Caco-2 (cell line): ENCODE data around the gene MRPS15. TPM values are rescaled to one million over a fixed set of nuclear protein-coding genes. Genes with fewer than 3 reads are reported as not detected.

Experiments used
- BruUV-seq: library from RNA; stranded (reverse); fragments of 400-500 nt; replicated peaks from 2 replicates; lab custom pipeline; 2021; lab: Mats Ljungman, UMichigan
- CTCF ChIA-PET: fragments of 300-600 bp; sonication (Branson Sonifier 250); formaldehyde crosslinking; loops from one replicate; lab custom pipeline; 2022; ENCODE audit warnings: antibody characterized with exemption; lab: Charles Lee
- POLR2A ChIA-PET: fragments of 300-600 bp; sonication (Branson Sonifier 250); formaldehyde crosslinking; loops from one replicate; lab custom pipeline; 2022; ENCODE audit warnings: antibody characterized with exemption; lab: Charles Lee
- DNase-seq, 2 experiments: peaks; one replicate each; pipeline versions ENCODE4 v3.0.0 to v3.0.0-alpha.2; 2020 to 2022
- H3K27me3 ChIP-seq: replicated peaks from 2 replicates; pipeline ENCODE4 v1.6.0; 2011; ENCODE audit warnings: low read length; ENCODE audit not compliant: control insufficient read depth, insufficient read depth
- H3K36me3 ChIP-seq: 2 replicates; pipeline ENCODE4 v1.5.1; 2011; ENCODE audit warnings: low read length; ENCODE audit not compliant: control insufficient read depth, insufficient read depth
- H3K4me1 ChIP-seq: fragments of 250-450 bp; sonication (Bioruptor Pico); 2 replicates; pipeline ENCODE4 v1.5.1; 2020; ENCODE audit warnings: mild to moderate bottlenecking
- H3K4me3 ChIP-seq: 2 replicates; pipeline ENCODE4 v1.5.1; 2011; ENCODE audit warnings: low read depth, mild to moderate bottlenecking, control low read depth, low read length
- H3K9me3 ChIP-seq: fragments of 250-450 bp; sonication (Bioruptor Pico); 2 replicates; pipeline ENCODE4 v1.5.1; 2020; ENCODE audit warnings: mild to moderate bottlenecking, moderate library complexity
- H3K27ac Mint-ChIP-seq: one replicate; pipeline ENCODE4 v1.8.0; 2022; ENCODE audit warnings: mixed read lengths; ENCODE audit not compliant: unreplicated experiment
- H3K27me3 Mint-ChIP-seq: one replicate; pipeline ENCODE4 v1.8.0; 2022; ENCODE audit warnings: mixed read lengths; ENCODE audit not compliant: insufficient read depth, unreplicated experiment
- H3K36me3 Mint-ChIP-seq: one replicate; pipeline ENCODE4 v1.8.0; 2022; ENCODE audit warnings: mild to moderate bottlenecking, mixed read lengths; ENCODE audit not compliant: insufficient read depth, unreplicated experiment
- H3K4me1 Mint-ChIP-seq: one replicate; pipeline ENCODE4 v1.8.0; 2022; ENCODE audit warnings: low read depth, mixed read lengths; ENCODE audit not compliant: unreplicated experiment
- H3K4me3 Mint-ChIP-seq: one replicate; pipeline ENCODE4 v1.8.0; 2022; ENCODE audit warnings: mild to moderate bottlenecking, moderate library complexity, mixed read lengths; ENCODE audit not compliant: unreplicated experiment
- H3K9me3 Mint-ChIP-seq: one replicate; pipeline ENCODE4 v1.8.0; 2022; ENCODE audit warnings: mixed read lengths; ENCODE audit not compliant: unreplicated experiment
- CTCF ChIP-seq, 2 experiments: fragments of 200-600 bp in 1 of 2; IDR thresholded peaks; 1 replicate in 1 of 2; 2 replicates in 1 of 2; pipeline versions ENCODE4 v1.5.1 to v1.8.0; 2011 to 2022; ENCODE audit warnings: antibody characterized with exemption in 1 of 2, control low read depth in 1 of 2, inconsistent platforms in 1 of 2, low read depth in 1 of 2, low read length in 1 of 2, mild to moderate bottlenecking in 1 of 2, moderate library complexity in 1 of 2; ENCODE audit not compliant: insufficient read depth in 1 of 2, severe bottlenecking in 1 of 2, unreplicated experiment in 1 of 2
- intact Hi-C: fragments of 100-400 bp; cut with micrococcal nuclease; formaldehyde crosslinking; loops from one replicate; pipeline ENCODE4 v1.10.0; 2022; ENCODE audit not compliant: unreplicated experiment
- total RNA-seq: library from RNA; stranded (reverse); gene quantifications from 2 replicates; pipeline ENCODE4 v1.2.3, GENCODE V29; 2022

MRPS15 gene
- total RNA-seq, 1 experiment from 2014 or later: 70.2 TPM

GRCh38 chr1:36450270-36450918, 13.8 kb downstream of the MRPS15 start, which contains the start of gene OSCP1:
Gene OSCP1, minus strand, starts transcription at chr1:36450451. Its CDS starts 82 bp downstream, at chr1:36450369.
- peak; percentile 91 for DNase-seq
- Histone ChIP-seq H3K36me3 (no peaks in the 10 kb centered on the region), H3K9me3 (no peaks in the 10 kb centered on the region), H3K27me3 (no peaks in the 10 kb centered on the region), H3K4me3 (peak within 1 kb of the TSS; percentile 54), H3K4me1 (no peaks in the 10 kb centered on the region)
- no peak for TF ChIP-seq CTCF (IDR thresholded peaks at IDR 0.05; ENCODE audit: insufficient read depth in 1 of 2, low read depth in 1 of 2, low read length in 1 of 2, severe bottlenecking in 1 of 2, unreplicated experiment in 1 of 2)
- Mint-ChIP-seq H3K9me3 (no peaks in the 10 kb centered on the region), H3K4me3 (peak within 1 kb of the TSS; percentile 65), H3K27ac (peak within 1 kb of the TSS; percentile 90), H3K4me1 (no peaks in the 10 kb centered on the region), H3K36me3 (peaks cover 19% of the 10 kb centered on the region), H3K27me3 (no peaks in the 10 kb centered on the region)
- ChIA-PET POLR2A (interaction anchor here (0.5 to 2.3 kb wide), 10 partner anchors 13 to 1034 kb away, joined by 3 to 22 read pairs (median 5); partner anchors contain the start of gene MRPS15), CTCF (interaction anchor here (0.6 to 1.3 kb wide), 4 partner anchors 13 to 66 kb away, joined by 3 to 5 read pairs (median 3); partner anchors contain the start of genes CSF3R and MRPS15)
- no TSS peak for BruUV-seq
- intact Hi-C loops: no loop called here

GRCh38 chr1:36448530-36449056, 15.6 kb downstream of the MRPS15 start:
- H3K4me1 ChIP-seq: no peaks in the 10 kb centered on the region
- H3K27ac Mint-ChIP-seq: no peak overlapping the region

GRCh38 chr1:36447450-36447849, 16.7 kb downstream of the MRPS15 start:
- H3K27me3 Mint-ChIP-seq: no peaks in the 10 kb centered on the region
- H3K36me3 Mint-ChIP-seq: peaks cover 9% of the 10 kb centered on the region
- no peaks in the 10 kb centered on the region for H3K4me1 ChIP-seq
- no peaks in the 10 kb centered on the region for H3K27me3 ChIP-seq
- H3K9me3 Mint-ChIP-seq: no peaks in the 10 kb centered on the region
- no peaks in the 10 kb centered on the region for H3K4me1 Mint-ChIP-seq
- TF ChIP-seq CTCF (IDR thresholded peaks at IDR 0.05; ENCODE audit: insufficient read depth in 1 of 2, low read depth in 1 of 2, low read length in 1 of 2, severe bottlenecking in 1 of 2, unreplicated experiment in 1 of 2): no peak
- CTCF ChIA-PET: no interaction called here
- no peak overlapping the region for H3K4me3 ChIP-seq
- H3K36me3 ChIP-seq: no peaks in the 10 kb centered on the region
- no TSS peak for BruUV-seq
- POLR2A ChIA-PET: no interaction called here
- no peaks in the 10 kb centered on the region for H3K9me3 ChIP-seq
- H3K4me3 Mint-ChIP-seq: no peak overlapping the region
- intact Hi-C loops: no loop called here
- no peak for DNase-seq
- no peak overlapping the region for H3K27ac Mint-ChIP-seq

More at GRCh38 chr1:36448530-36449056, 15.6 kb downstream of the MRPS15 start:
- POLR2A ChIA-PET: no interaction called here
- H3K9me3 Mint-ChIP-seq: no peaks in the 10 kb centered on the region
- H3K4me3 Mint-ChIP-seq: no peak overlapping the region
- DNase-seq: no peak
- Histone ChIP-seq H3K27me3 (no peaks in the 10 kb centered on the region), H3K36me3 (no peaks in the 10 kb centered on the region), H3K4me3 (no peak overlapping the region), H3K9me3 (no peaks in the 10 kb centered on the region)
- BruUV-seq: no TSS peak
- H3K36me3 Mint-ChIP-seq: peaks cover 12% of the 10 kb centered on the region
- no peak for TF ChIP-seq CTCF (IDR thresholded peaks at IDR 0.05; ENCODE audit: insufficient read depth in 1 of 2, low read depth in 1 of 2, low read length in 1 of 2, severe bottlenecking in 1 of 2, unreplicated experiment in 1 of 2)
- H3K27me3 Mint-ChIP-seq: no peaks in the 10 kb centered on the region
- H3K4me1 Mint-ChIP-seq: no peaks in the 10 kb centered on the region
- CTCF ChIA-PET: no interaction called here
- intact Hi-C loops: no loop called here
